VCaP (cell line): ENCODE measurements around the gene SAFB.
"Not testable (repeated sequence)": the region's sequence is repeated elsewhere in the genome, so short reads cannot be mapped to it uniquely, and the experiment has no call there.

Experiments used
- H3K27ac ChIP-seq: fragments of 450-650 bp; 2 replicates; pipeline ENCODE4 v1.5.1; 2017
- TF ChIP-seq, protein P1 (sequence below): fragments of 450-650 bp; conservative IDR thresholded peaks from 2 replicates; pipeline ENCODE4 v1.5.1; 2017; ENCODE audit warnings: mild to moderate bottlenecking, moderate library complexity

Gene SAFB

DNA sequence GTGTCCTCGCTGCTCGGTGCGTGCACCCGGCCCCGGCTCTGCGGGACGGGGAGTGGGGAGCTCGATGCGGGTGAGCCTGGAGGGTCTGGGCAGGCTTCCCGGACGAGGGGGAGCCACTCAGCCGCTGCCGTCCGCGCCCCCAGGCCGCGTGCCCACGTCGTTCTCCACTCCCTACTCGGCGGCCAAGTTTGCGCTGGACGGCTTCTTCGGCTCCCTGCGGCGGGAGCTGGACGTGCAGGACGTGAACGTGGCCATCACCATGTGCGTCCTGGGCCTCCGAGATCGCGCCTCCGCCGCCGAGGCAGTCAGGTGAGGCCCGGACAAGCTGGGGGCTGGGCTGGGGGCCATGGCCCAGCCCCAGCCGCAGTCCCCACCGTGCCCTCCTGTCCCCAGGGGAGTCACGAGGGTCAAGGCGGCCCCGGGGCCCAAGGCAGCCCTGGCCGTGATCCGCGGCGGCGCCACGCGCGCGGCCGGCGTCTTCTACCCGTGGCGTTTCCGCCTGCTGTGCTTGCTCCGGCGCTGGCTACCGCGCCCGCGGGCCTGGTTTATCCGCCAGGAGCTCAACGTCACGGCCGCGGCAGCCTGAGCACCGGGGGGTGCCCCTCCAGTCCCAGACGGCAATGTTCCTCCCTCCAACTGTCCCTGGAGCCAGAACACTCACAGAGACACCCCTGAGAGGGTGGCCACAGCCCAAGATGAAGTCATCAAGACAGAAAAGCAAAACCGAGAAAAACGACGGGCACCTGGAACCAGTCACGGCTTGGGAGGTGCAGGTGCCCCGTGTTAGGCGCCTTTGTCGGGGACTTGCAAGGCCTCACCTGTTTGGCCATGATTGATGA is 64.7 kb downstream of the SAFB start:
- TF ChIP-seq, protein P1, sequence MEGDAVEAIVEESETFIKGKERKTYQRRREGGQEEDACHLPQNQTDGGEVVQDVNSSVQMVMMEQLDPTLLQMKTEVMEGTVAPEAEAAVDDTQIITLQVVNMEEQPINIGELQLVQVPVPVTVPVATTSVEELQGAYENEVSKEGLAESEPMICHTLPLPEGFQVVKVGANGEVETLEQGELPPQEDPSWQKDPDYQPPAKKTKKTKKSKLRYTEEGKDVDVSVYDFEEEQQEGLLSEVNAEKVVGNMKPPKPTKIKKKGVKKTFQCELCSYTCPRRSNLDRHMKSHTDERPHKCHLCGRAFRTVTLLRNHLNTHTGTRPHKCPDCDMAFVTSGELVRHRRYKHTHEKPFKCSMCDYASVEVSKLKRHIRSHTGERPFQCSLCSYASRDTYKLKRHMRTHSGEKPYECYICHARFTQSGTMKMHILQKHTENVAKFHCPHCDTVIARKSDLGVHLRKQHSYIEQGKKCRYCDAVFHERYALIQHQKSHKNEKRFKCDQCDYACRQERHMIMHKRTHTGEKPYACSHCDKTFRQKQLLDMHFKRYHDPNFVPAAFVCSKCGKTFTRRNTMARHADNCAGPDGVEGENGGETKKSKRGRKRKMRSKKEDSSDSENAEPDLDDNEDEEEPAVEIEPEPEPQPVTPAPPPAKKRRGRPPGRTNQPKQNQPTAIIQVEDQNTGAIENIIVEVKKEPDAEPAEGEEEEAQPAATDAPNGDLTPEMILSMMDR = peak; percentile 40
- peak overlapping the region; percentile 60 for H3K27ac ChIP-seq

- not testable (repeated sequence) for H3K27ac ChIP-seq
Observed at GRCh38 chr19:5688262-5688881, 65.5 kb downstream of the SAFB start.

DNA sequence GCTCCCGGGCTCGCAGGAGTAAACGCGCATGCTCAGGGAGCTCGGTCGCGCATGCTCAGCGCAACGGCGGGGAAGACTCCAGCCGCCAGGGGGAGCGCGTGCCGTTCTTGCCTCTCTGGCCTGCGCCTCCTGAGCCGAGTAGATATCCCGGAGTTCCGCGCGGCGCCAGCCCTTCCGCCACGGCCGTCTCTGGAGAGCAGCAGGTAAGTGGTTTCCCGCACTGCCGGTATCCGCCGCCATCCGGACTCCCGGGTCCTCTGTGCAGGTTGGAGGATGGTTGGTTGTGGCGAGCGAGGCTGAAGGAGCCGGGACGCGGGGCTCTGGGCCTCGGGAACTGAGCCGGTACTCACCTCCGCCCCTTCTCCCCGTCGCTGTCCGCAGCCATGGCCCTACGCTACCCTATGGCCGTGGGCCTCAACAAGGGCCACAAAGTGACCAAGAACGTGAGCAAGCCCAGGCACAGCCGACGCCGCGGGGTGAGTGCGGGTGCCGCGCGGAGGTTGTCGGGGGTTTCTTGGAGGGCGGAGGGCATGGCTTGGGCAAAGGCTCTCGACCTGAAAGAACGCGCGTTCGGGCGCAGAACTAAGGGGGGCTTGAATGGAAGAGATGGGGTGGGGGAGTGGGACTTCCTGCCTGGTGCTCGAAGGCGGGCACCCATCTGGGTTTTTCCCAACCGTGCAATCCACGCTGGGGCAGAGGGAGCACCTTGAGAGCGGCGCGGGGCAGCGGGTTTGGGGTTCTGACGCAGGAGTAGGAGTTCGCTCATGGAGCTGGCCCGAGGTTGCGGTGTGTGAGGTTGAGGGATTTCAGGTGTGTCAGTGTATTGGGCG is 67.5 kb downstream of the SAFB start, which contains the start of gene RPL36:
RPL36 (plus strand) TSS at position 171 of the 830 bp plus-strand sequence; CDS start at position 384, 213 bp downstream.
- peak within 1 kb of the TSS; percentile 84 for H3K27ac ChIP-seq
- TF ChIP-seq, protein P1 = peak; percentile 90

GRCh38 chr19:5690955-5691821 is 68.3 kb downstream of the SAFB start:
- peak overlapping the region; percentile 84 for H3K27ac ChIP-seq
- TF ChIP-seq, protein P1 = no peak

GRCh38 chr19:5691822-5692722 is 69.2 kb downstream of the SAFB start:
- TF ChIP-seq, protein P1 = no peak
- peak overlapping the region; percentile 84 for H3K27ac ChIP-seq

DNA sequence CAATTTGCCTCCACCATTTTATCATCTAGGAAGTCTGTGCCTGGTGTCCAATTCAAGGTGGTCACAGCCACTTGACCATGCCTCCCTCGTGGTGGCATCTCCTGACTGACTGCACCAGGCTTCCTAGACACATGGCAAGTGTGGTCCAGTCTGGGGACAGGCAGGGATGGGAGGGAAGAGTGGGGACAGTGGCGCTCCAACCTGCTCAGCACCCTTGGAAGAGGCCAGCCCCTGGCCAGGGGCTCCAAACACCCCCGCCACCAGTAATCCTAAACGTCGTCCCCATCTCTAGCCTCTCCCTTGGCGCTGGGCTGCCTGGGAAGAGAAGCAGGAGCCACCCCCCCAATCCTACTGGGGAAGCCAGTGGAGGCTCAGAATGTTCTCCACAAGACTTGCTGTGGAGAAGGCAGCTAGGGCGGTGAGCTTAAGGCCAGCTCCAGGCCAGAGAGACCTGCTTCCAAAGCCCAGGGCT is 69.9 kb downstream of the SAFB start:
- TF ChIP-seq, protein P1 = no peak
- no peak overlapping the region for H3K27ac ChIP-seq
